ENCODE data around the gene FAM83C.

FAM83C gene

DNA sequence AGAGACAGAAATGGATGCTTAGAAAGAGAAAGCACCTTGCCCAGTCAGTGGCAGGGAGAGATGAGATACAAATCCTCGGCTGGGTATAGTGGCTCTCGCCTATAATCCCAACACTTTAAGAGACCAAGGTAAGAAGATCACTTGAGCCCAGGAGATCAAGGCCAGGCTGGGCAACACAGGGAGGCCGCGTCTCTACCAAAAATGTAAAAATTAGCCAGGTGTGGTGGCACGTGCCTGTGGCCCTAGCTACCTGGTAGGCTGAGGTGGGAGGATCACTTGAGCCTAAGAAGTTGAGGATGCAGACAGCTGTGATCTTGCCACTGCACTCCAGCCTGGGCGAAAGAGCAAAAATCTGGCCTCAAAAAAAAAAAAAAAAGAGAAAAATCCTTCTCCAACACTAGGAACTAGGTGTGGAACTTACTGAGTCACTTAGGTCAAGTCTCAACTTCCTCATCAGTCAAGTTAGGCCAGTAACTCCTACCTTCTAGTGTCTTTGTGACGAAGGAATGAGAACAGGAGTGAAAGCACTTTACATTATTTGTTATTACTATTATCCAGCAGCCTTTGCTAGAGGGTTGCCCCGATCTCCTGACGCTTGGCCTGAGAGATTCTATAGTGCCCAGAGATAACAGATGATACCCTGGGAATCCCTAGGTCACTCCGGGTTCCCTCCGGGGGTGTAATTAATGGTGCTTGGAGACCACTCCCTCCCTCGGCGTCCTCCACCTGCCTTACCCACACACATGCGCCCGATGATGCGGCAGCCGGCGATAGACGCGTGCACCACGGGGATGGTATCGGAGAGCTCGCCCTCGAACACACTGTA, 8.6 kb downstream of the FAM83C start:
- DNase-seq (ENCODE audit: low read depth): no peak

DNA sequence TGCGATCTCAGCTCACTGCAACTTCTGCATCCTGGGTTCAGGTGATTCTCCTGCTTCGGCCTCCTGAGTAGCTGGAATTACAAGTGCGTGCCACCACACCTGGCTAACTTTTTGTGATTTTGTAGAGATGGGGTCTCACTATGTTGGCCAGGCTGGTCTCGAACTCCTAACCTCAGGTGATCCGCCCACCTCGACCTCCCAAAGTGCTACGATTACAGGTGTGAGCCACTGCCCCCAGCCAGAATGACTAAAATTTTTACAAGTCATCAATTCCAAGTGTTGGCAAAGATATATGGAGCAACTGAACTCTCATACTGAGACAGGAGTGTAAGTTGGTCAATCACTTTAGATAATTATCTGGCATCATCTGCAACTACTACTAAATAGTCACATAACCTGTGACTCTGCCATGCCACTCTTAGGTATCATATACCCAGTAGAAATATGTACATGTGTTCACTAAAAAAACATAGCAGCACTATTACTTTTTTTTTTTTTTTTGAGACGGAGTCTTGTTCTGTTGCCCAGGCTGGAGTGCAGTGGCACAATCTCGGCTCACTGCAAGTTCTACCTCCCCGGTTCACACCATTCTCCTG, 10.6 kb downstream of the FAM83C start:
- no peak for DNase-seq (ENCODE audit: low read depth)

- DNase-seq (ENCODE audit: low read depth): no peak
Measured at GRCh38 chr20:35280523-35280922, 11.7 kb downstream of the FAM83C start.

DNA sequence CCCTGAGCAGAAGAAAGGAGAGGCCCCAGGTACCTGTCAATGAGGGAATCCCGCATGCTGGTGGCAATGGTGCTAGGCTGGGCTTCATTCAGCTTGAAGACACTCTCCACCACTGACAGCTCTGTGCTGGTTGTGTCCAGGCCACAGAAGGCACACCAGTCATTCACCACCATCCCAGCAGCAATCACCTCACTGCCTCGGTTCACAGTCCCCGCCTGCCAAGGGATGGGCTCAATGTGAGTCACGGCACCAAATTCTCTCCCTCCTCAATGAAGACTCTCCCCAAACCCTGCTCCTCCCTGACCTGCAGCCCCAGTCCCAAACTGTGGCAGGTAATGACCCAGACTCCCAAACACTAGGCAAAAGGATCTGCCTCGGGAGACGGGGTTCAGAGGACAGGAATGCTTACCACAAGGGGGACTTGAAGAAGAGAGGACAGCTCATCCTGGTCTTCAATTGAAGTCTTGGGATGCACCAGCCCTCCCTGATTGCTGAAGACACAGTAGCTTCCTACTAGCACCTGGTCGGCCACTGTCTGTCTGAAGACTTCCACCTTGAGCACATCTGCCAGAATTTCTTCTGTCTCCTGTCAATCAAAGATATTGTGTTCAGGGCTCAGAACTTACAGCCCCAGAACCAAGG, 12.6 kb downstream of the FAM83C start:
- no peak for DNase-seq (ENCODE audit: low read depth)

DNA sequence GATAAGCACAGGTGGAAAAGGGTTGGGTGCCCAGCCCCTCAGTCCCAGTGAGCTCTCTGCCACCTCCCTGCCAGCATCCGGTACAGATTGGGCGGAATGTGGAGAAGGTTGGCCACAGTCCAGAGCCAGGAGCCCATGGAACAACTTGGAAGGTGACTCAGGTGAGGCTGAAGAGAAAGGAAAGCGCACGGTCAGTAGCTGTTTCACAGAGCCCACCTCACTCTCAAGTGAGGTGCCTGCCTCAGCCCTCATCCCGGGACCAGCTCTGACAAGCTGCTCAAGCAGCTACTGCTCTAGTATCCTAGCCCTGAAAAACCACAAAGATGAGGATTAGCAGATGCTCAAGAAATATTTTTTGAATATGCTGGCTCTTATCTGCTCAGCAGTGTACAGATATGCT, 13.2 kb downstream of the FAM83C start:
- no peak for DNase-seq (ENCODE audit: low read depth)

DNA sequence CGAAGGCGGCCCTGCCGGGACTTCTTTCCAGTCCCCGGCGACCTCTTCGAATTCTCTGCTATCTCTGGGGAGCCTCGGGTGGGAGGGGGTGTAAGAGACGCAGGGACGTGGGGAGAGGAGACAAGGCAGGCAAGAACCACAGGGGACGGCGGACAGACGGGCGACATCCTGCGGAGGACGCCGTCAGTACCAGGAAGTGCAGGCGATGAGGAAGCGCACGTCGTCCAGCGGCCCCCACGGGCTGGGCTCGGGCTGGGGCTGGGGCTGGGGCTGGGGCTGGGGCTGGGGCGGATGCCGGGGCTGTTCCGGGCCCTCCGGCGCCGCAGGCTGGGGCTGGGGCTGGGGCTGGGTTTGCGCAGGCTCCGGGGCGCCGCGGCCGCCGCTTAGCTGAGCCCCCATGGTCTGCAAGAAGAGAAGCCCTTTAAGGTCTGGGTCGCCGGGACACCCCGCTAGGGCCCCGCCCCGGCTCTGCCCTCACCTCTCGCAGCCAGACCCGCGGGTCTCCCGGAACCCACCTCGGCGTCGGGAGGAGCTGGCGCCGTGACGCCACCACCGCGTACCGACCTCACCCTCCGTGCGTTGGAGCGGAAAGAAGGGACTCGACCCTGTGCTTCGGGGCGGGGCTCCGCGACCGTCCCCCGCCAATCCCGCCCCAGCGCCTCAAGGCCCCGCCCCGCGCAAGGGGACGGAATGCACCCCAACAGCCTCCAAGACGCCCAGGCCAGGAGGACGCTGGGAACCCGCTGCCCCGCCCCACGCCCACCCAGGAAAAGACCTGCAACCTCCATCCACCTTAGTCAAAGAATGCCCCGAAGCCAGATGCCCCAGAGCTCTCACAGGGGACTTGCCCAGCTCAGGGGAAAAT, 14.5 kb downstream of the FAM83C start, which contains the start of gene MMP24OS:
MMP24OS (minus strand) TSS at position 592 of the 865 bp plus-strand sequence; CDS start at position 399, 193 bp downstream.
- peak; percentile 81 for DNase-seq (ENCODE audit: low read depth)

DNA sequence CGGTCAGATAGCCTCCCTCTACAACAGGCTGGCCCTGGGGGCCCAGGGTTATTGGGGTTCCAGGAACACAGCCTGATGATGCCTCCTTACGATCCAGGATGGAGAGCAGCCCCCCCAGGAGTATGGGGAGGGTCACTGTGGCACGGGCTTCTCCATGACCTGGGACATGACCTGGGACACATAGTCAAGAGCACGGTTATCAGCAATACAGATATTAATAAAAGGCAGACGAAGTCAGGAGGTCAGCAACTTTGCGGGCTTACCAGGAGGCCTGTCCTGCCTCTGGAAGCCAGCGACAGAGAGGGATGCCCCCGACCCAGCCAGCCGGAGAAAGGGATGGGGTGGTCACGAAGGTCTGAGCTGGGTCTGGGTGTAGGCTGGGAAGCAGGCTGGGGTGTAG, 15.1 kb downstream of the FAM83C start:
- DNase-seq (ENCODE audit: low read depth): no peak

DNA sequence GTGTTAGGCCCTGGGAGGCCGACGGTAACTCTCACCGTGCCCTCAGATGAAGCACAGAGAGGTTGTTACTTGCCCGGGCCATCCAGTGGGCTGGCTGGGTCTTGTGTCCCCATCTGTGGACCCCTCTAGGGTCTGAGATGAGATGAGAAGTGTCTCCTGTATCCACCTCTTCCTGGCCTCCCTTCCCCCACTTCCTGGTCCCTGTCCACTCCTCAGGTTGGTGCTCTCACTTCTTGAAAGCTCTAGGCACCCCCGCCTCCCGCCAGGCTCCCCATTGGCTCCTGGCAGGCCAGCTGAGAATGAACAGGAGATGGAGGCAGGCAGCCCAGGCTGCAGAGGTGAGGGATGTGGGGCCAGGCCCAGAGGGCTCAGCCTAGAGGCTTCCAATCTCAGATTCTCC, 15.8 kb downstream of the FAM83C start:
- DNase-seq (ENCODE audit: low read depth): no peak

DNA sequence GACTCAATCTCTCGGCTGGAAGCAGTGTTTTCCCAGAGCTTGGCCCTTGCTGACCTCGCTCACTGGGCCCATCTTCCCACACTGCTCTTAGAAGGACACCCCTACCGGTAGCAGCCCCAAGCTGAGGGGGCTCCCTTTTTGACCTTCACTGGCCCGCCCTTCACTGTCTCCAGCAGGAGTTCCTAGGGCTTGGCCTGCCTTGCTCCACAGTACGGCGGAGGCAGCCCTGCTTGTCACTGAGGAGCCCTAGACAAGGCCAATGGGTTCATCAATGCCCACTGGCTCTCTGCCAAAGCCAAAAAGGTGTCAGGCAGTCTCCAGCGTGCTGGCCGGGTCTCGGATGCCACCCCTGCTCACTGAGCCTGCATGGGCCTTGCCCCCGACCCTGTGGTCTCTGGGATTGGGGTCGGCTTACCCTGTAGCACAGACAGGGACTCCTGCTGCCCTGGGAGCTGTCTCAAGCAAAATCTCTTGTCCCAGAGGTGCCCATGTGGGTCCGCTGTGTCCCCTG, 16.4 kb downstream of the FAM83C start:
- no peak for DNase-seq (ENCODE audit: low read depth)

GRCh38 chr20:35274172-35275092, 17.8 kb downstream of the FAM83C start:
- no peak for DNase-seq (ENCODE audit: low read depth)

DNA sequence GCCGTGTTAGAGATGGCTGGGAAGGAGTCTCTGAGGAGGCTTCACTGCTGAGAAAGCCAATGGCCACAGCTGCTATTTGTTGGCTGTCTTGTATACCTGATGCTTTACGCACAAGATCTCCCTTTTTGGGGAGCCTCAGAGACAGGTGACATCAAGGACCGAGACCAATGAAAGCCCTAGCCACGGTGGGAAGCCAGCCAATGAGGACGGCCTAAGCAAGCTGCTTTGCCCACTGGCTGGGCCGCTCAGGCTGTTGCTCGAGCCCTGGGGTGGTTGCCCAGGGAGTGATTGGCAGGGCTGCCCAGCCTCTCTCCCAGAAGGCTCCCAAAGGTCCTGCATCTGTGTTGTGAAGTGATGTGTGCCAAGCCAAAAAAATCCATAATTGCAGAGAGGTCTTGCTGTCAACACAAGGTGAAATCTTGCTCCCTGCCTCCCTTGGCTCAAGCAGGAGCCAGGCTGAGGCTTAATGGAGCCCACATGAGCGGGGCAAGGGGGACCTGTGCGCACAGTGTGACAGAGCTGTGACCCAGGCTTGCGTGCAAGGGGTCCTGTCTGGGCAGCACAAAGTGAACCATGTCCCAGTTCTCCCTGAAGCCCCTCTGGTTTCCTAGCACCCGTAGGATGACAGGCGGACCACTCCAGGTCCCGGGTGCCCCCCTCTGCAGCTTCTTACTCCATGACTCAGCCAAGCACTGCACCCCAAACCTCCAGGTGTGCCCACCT, 18.6 kb downstream of the FAM83C start:
- no peak for DNase-seq (ENCODE audit: low read depth)

DNA sequence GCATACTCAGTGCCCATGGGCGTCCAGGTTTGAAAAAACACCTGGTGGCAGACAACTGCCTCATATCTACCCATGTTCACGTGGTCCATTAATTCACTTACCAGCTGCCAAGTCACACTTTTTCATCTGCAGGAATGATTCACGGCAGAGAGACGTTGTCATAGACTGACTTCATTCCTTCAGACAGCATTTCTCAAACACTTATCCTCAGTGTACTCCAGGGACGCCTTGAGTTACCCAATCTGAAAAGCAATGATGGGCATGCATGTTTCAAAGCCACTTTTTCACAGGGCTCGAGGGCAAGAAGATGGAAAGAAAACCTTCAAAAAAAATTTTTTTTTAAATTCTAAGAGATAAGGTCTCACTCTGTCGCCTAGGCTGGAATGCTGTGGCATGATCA, 20.3 kb downstream of the FAM83C start:
- no peak for DNase-seq (ENCODE audit: low read depth)

DNA sequence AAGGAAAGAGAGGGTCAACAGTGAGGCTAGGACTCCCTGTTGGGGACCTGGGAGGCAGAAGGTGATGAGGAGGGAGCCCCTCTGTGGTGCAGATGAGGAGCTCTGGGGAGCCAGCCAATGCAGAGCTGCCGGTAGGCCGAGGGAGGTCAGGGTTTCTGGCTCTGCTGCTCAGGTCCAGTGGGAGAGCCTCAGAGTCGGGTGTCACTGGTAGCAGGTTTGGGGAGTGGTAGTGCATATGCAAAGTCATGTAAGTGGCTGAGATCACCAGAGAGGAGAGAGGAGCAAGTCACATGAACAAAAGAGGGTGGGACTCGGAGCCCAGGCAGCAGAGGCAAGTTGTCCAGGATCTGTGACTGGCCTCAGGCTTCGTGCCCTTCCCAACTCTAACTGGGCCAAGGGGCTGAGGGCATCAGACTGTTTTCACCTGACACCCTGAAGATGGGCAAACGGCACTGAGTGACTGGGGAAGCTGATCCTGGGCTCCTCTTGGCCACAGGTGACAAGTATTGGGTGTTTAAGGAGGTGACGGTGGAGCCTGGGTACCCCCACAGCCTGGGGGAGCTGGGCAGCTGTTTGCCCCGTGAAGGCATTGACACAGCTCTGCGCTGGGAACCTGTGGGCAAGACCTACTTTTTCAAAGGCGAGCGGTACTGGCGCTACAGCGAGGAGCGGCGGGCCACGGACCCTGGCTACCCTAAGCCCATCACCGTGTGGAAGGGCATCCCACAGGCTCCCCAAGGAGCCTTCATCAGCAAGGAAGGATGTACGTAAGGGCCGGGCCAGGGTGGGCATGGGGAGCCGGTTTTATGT, 20.9 kb downstream of the FAM83C start:
- DNase-seq (ENCODE audit: low read depth): no peak

- no peak for DNase-seq (ENCODE audit: low read depth)
Measured at GRCh38 chr20:35270021-35270902, 22.0 kb downstream of the FAM83C start.

- DNase-seq (ENCODE audit: low read depth): peak; percentile 18
Measured at GRCh38 chr20:35269055-35269781, 23.0 kb downstream of the FAM83C start.

GRCh38 chr20:35267092-35267491, 25.1 kb downstream of the FAM83C start:
- no peak for DNase-seq (ENCODE audit: low read depth)

DNA sequence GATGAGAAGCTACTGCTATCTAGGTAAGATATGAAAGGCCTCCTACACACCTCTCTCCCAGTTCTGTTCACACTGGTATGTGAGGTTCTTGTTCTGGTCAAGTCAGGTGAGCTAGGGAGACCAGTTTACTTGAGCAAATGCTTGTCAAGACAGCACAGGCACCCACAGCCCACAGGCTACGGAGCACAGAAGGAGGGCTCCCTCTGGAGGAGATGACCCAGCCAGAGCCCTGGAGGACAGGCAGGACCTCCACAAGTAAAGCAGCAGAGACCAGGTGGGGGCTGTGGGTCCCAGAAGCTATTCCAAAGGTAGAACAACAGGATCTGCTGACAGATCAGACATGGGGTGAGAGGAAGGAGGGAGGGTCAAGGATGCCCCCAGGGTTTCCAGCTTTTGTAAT, 27.5 kb downstream of the FAM83C start:
- no peak for DNase-seq (ENCODE audit: low read depth)
